Measurements from ENCODE around the gene HES7. TPM values are rescaled to one million over a fixed set of nuclear protein-coding genes. Genes with fewer than 3 reads are reported as not detected.

HES7 gene
- total RNA-seq, 1 experiment from 2014 or later, result 3.1 TPM

DNA sequence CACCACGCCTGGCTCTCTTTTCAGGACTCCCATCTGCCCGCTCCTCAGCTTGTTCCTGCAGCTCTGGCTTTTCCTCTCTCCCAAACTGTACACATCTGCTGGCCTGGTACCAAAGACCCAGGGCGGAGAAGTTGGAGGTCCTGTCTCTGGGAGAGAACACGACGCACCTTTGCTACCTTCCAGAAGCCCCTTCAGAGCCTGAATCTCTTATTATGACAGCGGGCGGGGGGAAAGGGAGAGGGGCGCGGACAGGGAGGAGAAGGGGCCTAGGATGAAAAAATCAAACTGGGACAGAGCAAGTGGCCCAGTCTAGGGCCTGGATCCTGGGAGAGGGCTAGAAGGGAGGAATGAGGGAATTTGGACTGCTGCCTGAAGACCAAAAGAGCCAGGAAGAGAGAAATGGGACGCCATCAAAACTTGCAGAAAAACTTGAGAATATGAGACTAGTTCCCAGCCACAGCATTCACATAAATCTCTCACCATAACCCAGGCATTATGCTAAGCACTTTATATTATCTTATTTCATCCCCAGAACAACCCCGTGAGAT is 30.8 kb upstream of the HES7 start (continued):
- no peak for TF ChIP-seq TEAD1 (CRISPR knock-in tag; IDR thresholded peaks at IDR 0.05)

DNA sequence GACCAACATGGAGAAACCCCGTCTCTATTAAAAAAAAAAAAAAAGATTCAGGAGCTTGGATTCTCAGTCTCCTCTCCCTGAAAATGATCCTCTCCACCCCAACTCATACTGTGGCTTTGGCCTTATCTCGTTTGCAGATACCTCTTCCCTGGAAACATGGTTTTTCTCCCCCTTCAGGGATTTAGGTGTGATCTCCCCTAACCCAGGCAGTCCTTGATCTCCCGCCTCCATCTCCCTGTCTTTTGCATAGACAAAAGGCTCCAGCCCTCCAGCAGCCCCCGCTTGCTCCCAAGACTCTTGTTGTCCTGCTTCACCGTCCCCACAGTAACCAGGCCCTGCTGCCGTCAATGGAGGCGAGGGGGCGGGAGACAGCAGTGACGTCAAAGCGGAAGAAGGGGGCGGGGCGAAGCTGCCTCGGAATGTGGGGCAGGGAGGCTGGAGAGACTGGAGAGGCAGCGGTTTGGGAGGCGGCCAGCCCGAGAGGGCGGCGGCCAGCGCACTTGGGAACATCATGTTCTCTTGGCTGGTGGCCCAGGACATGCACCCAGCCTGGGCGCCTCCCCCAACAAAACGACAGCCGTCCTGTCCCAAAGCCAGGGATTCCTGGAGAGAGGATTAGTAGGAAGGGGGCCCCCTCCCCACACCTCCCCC is 30.2 kb upstream of the HES7 start:
- H3K9me3 Mint-ChIP-seq, result no peaks in the 10 kb centered on the region
- CTCF ChIA-PET, result interaction anchor here (0.6 to 2.0 kb wide), 9 partner anchors 10 to 96 kb away, joined by 3 to 9 read pairs (median 3); partner anchors contain the start of gene AURKB
- H3K4me3 Mint-ChIP-seq, result no peak overlapping the region
- peak; percentile 10 for ATAC-seq
- TF ChIP-seq MXD4 (CRISPR knock-in tag; IDR thresholded peaks at IDR 0.05; ENCODE audit: borderline replicate concordance) (no peak), ZBTB21 (CRISPR knock-in tag; IDR thresholded peaks at IDR 0.05; ENCODE audit: borderline replicate concordance) (peak; percentile 77; the same call in 1 of the 2 replicates), FOXP1 (CRISPR knock-in tag; IDR thresholded peaks at IDR 0.05; ENCODE audit: borderline replicate concordance) (0 out of 2 replicates have a peak, but pooled peaks have one; percentile 50), TEAD1 (CRISPR knock-in tag; IDR thresholded peaks at IDR 0.05) (peak; percentile 82; the same call in 1 of the 2 replicates), SP1 (CRISPR knock-in tag; conservative IDR thresholded peaks at IDR 0.05) (peak; percentile 94), FOXK1 (CRISPR knock-in tag; IDR thresholded peaks at IDR 0.05) (peak; percentile 72; the same call in 1 of the 2 replicates), ZNF232 (CRISPR knock-in tag; IDR thresholded peaks at IDR 0.05) (0 out of 2 replicates have a peak, but pooled peaks have one; percentile 16), TEAD4 (CRISPR knock-in tag; IDR thresholded peaks at IDR 0.05) (0 out of 2 replicates have a peak, but pooled peaks have one; percentile 47)
- TF ChIP-seq, protein P1, sequence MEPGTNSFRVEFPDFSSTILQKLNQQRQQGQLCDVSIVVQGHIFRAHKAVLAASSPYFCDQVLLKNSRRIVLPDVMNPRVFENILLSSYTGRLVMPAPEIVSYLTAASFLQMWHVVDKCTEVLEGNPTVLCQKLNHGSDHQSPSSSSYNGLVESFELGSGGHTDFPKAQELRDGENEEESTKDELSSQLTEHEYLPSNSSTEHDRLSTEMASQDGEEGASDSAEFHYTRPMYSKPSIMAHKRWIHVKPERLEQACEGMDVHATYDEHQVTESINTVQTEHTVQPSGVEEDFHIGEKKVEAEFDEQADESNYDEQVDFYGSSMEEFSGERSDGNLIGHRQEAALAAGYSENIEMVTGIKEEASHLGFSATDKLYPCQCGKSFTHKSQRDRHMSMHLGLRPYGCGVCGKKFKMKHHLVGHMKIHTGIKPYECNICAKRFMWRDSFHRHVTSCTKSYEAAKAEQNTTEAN (CRISPR knock-in tag; IDR thresholded peaks at IDR 0.05), result 0 out of 2 replicates have a peak, but pooled peaks have one; percentile 45
- TF ChIP-seq, protein P2, sequence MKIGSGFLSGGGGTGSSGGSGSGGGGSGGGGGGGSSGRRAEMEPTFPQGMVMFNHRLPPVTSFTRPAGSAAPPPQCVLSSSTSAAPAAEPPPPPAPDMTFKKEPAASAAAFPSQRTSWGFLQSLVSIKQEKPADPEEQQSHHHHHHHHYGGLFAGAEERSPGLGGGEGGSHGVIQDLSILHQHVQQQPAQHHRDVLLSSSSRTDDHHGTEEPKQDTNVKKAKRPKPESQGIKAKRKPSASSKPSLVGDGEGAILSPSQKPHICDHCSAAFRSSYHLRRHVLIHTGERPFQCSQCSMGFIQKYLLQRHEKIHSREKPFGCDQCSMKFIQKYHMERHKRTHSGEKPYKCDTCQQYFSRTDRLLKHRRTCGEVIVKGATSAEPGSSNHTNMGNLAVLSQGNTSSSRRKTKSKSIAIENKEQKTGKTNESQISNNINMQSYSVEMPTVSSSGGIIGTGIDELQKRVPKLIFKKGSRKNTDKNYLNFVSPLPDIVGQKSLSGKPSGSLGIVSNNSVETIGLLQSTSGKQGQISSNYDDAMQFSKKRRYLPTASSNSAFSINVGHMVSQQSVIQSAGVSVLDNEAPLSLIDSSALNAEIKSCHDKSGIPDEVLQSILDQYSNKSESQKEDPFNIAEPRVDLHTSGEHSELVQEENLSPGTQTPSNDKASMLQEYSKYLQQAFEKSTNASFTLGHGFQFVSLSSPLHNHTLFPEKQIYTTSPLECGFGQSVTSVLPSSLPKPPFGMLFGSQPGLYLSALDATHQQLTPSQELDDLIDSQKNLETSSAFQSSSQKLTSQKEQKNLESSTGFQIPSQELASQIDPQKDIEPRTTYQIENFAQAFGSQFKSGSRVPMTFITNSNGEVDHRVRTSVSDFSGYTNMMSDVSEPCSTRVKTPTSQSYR (CRISPR knock-in tag; IDR thresholded peaks at IDR 0.05), result no peak
- peak; percentile 98 for DNase-seq (ENCODE audit: low spot score)
- POLR2A ChIA-PET, result interaction anchor here (0.6 to 1.9 kb wide), 10 partner anchors 10 to 141 kb away, joined by 3 to 7 read pairs (median 4); partner anchors contain the start of genes BORCS6 and SLC25A35
- H3K27ac Mint-ChIP-seq, result peak overlapping the region; percentile 100; the same call in 1 of the 2 replicates
- H3K27me3 Mint-ChIP-seq (ENCODE audit: low read depth), result peaks cover 3% of the 10 kb centered on the region; the same call in 1 of the 2 replicates
- H3K36me3 Mint-ChIP-seq, result peaks cover 4% of the 10 kb centered on the region
- peaks cover 17% of the 10 kb centered on the region for H3K4me1 Mint-ChIP-seq

DNA sequence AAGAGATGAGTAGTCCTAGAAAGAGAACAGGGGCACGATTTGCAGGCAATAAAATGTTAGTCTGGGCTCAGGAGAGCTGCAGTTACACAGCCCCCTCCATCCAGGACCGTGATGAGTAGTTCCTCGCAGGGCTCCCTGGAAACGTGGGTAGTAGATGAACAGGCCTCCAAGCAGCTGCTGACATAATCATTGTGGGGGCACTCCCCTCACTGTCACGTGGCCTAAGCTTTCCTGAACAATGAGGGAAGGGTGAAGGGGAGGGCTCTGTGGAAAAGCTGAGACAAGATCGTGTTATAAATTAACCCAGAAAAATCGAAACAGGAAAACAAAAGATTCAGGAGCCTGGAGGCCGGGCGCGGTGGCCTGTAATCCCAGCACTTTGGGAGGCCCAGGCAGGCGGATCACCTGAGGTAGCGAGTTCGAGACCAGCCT is 29.6 kb upstream of the HES7 start:
- TF ChIP-seq, protein P3, sequence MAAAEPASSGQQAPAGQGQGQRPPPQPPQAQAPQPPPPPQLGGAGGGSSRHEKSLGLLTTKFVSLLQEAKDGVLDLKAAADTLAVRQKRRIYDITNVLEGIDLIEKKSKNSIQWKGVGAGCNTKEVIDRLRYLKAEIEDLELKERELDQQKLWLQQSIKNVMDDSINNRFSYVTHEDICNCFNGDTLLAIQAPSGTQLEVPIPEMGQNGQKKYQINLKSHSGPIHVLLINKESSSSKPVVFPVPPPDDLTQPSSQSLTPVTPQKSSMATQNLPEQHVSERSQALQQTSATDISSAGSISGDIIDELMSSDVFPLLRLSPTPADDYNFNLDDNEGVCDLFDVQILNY (CRISPR knock-in tag; IDR thresholded peaks at IDR 0.05), result no peak
- TF ChIP-seq SMAD4 (CRISPR knock-in tag; IDR thresholded peaks at IDR 0.05) (no peak), TP53 (CRISPR knock-in tag; IDR thresholded peaks at IDR 0.05) (no peak), HMGA2 (CRISPR knock-in tag; IDR thresholded peaks at IDR 0.05) (no peak)
- TF ChIP-seq, protein P4, sequence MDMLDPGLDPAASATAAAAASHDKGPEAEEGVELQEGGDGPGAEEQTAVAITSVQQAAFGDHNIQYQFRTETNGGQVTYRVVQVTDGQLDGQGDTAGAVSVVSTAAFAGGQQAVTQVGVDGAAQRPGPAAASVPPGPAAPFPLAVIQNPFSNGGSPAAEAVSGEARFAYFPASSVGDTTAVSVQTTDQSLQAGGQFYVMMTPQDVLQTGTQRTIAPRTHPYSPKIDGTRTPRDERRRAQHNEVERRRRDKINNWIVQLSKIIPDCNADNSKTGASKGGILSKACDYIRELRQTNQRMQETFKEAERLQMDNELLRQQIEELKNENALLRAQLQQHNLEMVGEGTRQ (CRISPR knock-in tag; IDR thresholded peaks at IDR 0.05), result peak; percentile 51
- Mint-ChIP-seq H3K9me3 (no peaks in the 10 kb centered on the region), H3K36me3 (peaks cover 5% of the 10 kb centered on the region), H3K4me1 (peaks cover 16% of the 10 kb centered on the region), H3K4me3 (peak overlapping the region; percentile 96), H3K27me3 (ENCODE audit: low read depth) (peaks cover 3% of the 10 kb centered on the region; the same call in 1 of the 2 replicates), H3K27ac (peak overlapping the region; percentile 99)
- ChIA-PET CTCF (interaction anchor here (1.0 to 2.0 kb wide), 4 partner anchors 21 to 80 kb away, joined by 3 to 9 read pairs (median 6); partner anchors contain the start of gene AURKB), POLR2A (interaction anchor here (0.9 to 1.9 kb wide), 7 partner anchors 13 to 141 kb away, joined by 3 to 7 read pairs (median 5); partner anchors contain the start of genes BORCS6 and SLC25A35)
- DNase-seq (ENCODE audit: low spot score), result no peak
- no peak for ATAC-seq
